Upper lobe of right lung (tissue), 1 donor: ENCODE data around the gene TTLL12. TPM values are rescaled to one million over a fixed set of nuclear protein-coding genes. Genes with fewer than 3 reads are reported as not detected.
"Not testable (repeated sequence)": the region's sequence is repeated elsewhere in the genome, so short reads cannot be mapped to it uniquely, and the experiment has no call there.

Source experiments
- ATAC-seq: fragments of 200-7000 bp; cut with Tn5 transposase; one replicate; pipeline ENCODE4 v1.9.1; 2020; ENCODE audit warnings: mild to moderate bottlenecking, moderate library complexity
- DNase-seq: peaks from one replicate; pipeline ENCODE4 v3.0.0-alpha.2; 2020
- H3K27ac ChIP-seq: fragments of 200-600 bp; one replicate; pipeline ENCODE4 v1.8.0; 2022
- H3K27me3 ChIP-seq: fragments of 200-600 bp; one replicate; pipeline ENCODE4 v1.8.0; 2022; ENCODE audit warnings: mild to moderate bottlenecking
- H3K36me3 ChIP-seq: fragments of 200-600 bp; one replicate; pipeline ENCODE4 v1.8.0; 2022
- H3K4me1 ChIP-seq: fragments of 200-600 bp; one replicate; pipeline ENCODE4 v1.8.0; 2022
- H3K4me3 ChIP-seq: fragments of 200-600 bp; one replicate; pipeline ENCODE4 v1.8.0; 2022; ENCODE audit warnings: mild to moderate bottlenecking
- H3K9me3 ChIP-seq: fragments of 200-600 bp; one replicate; pipeline ENCODE4 v1.8.0; 2022
- intact Hi-C: fragments of 100-400 bp; cut with DNase I; formaldehyde crosslinking; loops from one replicate; pipeline ENCODE4 v1.11.0; 2022
- total RNA-seq: library from RNA; stranded (reverse); fragmentation: NEBNext Ultra II Directional; extraction: Animal tissue kit (Norgen Biotek cat#: 25700); gene quantifications from one replicate; pipeline ENCODE4 v1.2.1, GENCODE V29; 2021
- TF ChIP-seq, protein P1 (sequence below): fragments of 200-600 bp; IDR thresholded peaks from one replicate; pipeline ENCODE4 v1.8.0; 2022; ENCODE audit warnings: antibody characterized with exemption
- donor health status: DM: no; HTN: yes; CAD: no; lungs with severe emphysema.

TTLL12 gene
- total RNA-seq, 1 donor from 2014 or later: 20.5 TPM

DNA sequence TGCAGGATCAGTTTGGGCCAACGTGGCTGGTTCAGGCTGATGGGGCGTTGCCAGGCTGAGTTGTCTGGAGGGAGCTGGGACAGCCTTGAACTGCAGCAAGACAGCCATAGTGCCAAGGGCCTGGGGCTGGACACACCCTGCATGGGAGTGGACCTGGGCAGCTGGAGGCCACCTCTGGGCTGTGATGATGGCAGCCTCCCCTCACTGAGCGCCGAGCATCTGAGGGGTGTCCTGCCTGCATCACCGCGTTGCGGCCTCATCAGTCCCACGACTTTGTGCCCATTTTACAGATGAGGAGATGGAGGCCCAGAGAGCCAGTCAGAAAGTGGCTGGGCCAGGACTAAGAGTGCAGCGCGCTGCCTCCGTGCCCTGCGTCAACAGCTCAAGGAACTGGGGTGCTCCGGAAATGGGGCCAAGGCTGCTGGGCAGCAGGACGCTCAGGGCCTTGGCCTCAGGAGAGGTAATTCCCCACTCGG lies 36.2 kb downstream of the TTLL12 start:
- H3K27ac ChIP-seq: peak overlapping the region; percentile 90
- intact Hi-C loops: no loop called here
- ATAC-seq: no peak
- H3K36me3 ChIP-seq: no peaks in the 10 kb centered on the region
- peak overlapping the region; percentile 96 for H3K4me3 ChIP-seq
- TF ChIP-seq, protein P1, sequence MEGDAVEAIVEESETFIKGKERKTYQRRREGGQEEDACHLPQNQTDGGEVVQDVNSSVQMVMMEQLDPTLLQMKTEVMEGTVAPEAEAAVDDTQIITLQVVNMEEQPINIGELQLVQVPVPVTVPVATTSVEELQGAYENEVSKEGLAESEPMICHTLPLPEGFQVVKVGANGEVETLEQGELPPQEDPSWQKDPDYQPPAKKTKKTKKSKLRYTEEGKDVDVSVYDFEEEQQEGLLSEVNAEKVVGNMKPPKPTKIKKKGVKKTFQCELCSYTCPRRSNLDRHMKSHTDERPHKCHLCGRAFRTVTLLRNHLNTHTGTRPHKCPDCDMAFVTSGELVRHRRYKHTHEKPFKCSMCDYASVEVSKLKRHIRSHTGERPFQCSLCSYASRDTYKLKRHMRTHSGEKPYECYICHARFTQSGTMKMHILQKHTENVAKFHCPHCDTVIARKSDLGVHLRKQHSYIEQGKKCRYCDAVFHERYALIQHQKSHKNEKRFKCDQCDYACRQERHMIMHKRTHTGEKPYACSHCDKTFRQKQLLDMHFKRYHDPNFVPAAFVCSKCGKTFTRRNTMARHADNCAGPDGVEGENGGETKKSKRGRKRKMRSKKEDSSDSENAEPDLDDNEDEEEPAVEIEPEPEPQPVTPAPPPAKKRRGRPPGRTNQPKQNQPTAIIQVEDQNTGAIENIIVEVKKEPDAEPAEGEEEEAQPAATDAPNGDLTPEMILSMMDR: no peak
- H3K4me1 ChIP-seq: peaks cover 11% of the 10 kb centered on the region
- DNase-seq: no peak
- H3K9me3 ChIP-seq: no peaks in the 10 kb centered on the region
- H3K27me3 ChIP-seq: no peaks in the 10 kb centered on the region

DNA sequence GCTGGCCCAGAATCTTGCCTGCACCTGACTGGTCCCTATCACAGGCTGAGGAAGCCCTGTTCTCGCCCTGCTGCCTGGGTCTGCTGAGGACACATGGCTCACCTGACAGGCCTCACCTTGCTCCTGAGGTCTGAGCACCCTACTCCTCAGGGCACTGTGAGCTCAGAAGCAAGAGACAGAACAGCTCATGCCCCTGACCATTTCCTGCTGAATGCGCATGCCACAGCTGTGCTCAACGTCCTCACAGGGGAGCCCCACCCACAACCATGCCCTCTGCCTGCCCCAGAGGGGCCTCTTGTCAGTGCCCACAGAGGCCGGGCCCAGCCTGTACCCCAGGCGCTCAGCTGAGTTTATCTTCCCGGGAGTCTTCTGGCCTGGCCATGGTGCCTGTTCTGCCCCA lies 38.4 kb downstream of the TTLL12 start:
- intact Hi-C loops: no loop called here
- DNase-seq (no peak), ATAC-seq (no peak)
- H3K9me3 ChIP-seq: no peaks in the 10 kb centered on the region
- H3K4me1 ChIP-seq: peaks cover 13% of the 10 kb centered on the region
- no peak overlapping the region for H3K27ac ChIP-seq
- TF ChIP-seq, protein P1: no peak
- no peaks in the 10 kb centered on the region for H3K36me3 ChIP-seq
- H3K4me3 ChIP-seq: no peak overlapping the region
- no peaks in the 10 kb centered on the region for H3K27me3 ChIP-seq

DNA sequence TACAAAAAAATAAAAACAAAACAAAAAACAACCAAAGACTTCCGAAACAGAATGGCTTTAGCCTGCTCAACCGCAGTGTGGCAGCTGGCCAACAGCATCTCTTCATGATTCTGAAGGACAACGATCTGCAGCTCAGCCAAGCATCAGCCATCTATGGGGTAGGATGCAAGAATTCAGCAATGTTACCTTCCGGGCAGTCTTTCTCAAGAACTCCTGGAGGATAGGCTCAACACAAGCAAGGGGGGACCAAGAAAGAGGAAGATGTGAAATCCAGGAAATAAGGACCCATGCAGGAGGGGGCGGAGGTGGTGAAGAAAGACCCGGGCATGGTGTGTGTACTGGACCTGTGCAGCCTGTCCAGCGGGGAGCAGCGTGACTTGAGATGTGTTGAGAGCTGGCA lies 39.1 kb downstream of the TTLL12 start:
- Histone ChIP-seq H3K27me3 (no peaks in the 10 kb centered on the region), H3K4me1 (peaks cover 14% of the 10 kb centered on the region), H3K27ac (no peak overlapping the region), H3K9me3 (no peaks in the 10 kb centered on the region), H3K36me3 (no peaks in the 10 kb centered on the region), H3K4me3 (no peak overlapping the region)
- intact Hi-C loops: no loop called here
- ATAC-seq (peak; percentile 4), DNase-seq (peak; percentile 76)
- TF ChIP-seq, protein P1: no peak

DNA sequence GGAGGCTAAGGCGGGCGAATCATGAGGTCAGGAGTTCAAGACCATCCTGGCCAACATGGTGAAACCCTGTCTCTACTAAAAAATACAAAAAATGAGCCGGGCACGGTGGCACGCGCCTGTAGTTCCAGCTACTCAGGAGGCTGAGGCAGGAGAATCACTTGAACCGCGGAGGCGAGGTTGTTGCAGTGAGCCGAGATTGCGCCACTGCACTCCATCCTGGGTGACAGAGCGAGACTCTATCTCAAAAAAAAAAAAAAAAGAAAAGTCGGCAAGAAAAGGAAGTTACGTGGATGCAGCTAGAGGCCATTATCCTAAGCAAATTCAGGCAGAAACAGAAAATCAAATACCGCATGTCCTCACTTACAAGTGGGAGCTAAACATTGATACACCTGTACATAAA lies 40.6 kb downstream of the TTLL12 start:
- H3K36me3 ChIP-seq, DNase-seq, intact Hi-C loops, H3K4me3 ChIP-seq, H3K9me3 ChIP-seq, H3K27ac ChIP-seq, H3K27me3 ChIP-seq, ATAC-seq: not testable (repeated sequence)
- H3K4me1 ChIP-seq: peaks cover 18% of the 10 kb centered on the region

DNA sequence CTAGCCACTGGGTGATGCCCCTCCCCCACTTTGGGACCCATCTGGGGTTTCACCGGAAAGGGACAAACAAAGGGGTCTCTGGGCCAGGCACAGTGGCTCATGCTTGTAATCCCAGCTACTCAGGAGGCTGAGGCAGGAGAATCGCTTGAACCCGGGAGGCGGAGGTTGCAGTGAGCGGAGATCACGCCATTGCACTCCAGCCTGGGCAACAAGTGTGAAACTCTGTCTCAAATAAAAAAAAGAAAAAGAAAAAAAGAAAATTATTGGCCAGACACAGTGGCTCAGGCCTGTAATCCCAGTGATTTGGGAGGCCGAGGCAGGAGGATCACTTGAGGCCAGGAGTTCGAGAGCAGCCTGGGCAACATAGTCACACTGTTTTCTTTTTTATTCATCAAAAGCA lies 41.6 kb downstream of the TTLL12 start:
- H3K4me3 ChIP-seq: not testable (repeated sequence)

DNA sequence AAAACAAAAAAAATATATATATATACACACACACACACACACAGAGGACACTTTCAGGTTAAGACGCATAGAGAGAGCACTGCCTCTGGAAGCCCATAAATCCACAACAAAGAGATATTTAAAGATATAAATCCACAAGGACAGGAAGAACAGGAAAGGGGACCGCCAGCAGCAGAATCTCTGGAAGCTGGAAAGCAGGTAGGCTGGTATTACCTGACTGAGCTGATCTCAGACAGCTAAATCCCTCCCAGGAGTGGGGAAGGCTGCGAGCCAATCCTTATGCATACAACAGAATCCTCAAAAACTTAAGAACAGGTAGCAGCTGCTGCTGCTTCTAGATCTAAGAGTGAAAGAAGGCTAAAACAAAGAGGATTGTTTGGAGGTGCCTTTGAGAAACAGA lies 42.0 kb downstream of the TTLL12 start:
- no peak for DNase-seq
- intact Hi-C loops: no loop called here

More for the DNA sequence above, 41.6 kb downstream of the TTLL12 start:
- peaks cover 12% of the 10 kb centered on the region for H3K4me1 ChIP-seq
- H3K27me3 ChIP-seq, H3K27ac ChIP-seq, intact Hi-C loops, DNase-seq, H3K36me3 ChIP-seq, H3K9me3 ChIP-seq, ATAC-seq: not testable (repeated sequence)

More for the DNA sequence above, 42.0 kb downstream of the TTLL12 start:
- H3K4me3 ChIP-seq: no peak overlapping the region
- no peaks in the 10 kb centered on the region for H3K9me3 ChIP-seq
- peaks cover 12% of the 10 kb centered on the region for H3K4me1 ChIP-seq
- TF ChIP-seq, protein P1: no peak
- H3K27me3 ChIP-seq: no peaks in the 10 kb centered on the region
- peaks cover 7% of the 10 kb centered on the region for H3K36me3 ChIP-seq
- H3K27ac ChIP-seq: no peak overlapping the region
- ATAC-seq: no peak
